GM18508 (cell line): ENCODE measurements around the gene PLD1.
"Not testable (repeated sequence)": the region's sequence is repeated elsewhere in the genome, so short reads cannot be mapped to it uniquely, and the experiment has no call there.

Experiments used
- ATAC-seq: cut with Tn5 transposase; IDR thresholded peaks from one replicate; pipeline ENCODE4 v1.9.1; 2021; ENCODE audit warnings: moderate number of reproducible peaks; ENCODE audit not compliant: insufficient read depth, unreplicated experiment

PLD1 gene

DNA sequence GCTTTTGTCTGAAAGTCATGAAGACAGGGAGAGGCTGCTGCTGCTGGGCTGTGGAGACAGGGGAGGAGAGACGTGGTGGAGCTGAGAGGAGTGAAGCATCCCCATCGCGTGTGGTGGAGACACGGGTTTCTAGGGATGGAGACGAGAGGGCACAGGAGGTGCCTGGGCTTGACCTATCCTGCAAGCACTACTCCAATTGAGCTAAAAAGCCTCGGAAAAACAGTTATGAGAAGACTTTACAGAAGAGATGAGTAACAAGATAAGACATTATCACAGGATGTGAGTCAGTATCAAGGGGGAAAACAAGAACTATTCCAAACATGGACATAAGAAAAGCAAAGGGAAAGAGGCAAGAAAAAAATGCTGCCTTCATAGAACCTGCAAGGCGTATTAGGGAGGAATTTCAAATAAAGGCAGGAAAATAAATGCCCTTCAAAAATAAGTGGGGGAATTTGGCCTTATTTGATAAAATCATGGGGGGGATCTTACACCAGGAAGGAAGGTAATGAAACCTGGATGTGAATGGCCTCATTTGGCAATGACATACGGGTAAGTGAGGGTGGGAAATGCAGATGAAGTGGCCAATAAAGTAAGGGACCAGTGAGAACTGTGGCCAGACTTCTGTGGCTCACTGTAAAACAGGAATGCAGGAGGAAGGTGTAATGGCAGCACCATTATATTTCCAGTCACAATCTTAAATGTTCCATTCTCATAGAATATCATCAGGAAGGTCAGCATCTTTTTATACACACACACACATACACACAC, 97.9 kb downstream of the PLD1 start:
- ATAC-seq: no peak

DNA sequence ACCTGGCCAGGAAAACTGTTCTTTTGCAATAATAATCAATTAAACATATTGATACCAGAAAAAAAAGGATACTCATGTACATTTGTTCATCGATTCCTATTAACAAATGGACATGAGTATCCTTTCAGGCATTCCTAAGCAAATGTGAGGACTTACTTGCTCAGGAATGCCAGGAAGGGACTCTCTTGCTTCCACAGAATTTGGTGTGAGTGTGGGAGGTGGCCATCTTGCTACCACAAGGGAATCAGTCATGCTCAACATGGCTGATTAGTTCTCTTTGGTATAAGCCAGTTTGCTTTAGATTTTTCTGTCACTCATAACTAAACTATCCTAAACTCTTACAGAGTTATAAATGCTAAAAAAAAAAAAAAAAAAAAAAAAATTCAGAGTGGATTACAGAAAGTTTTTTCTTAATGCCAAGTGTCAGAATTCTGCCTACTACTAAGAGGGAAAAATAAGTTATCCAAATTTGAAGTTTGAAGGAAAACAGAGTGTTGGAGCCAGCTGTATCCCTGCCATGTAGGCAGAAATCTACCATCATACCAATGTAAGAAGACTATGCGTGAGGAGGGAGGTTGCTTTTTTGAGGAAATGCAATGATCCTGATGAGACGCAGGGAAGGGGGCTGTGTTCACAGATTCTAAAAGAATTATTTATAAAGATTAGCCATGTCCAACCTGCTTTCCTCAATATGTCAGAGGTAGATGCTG, 98.7 kb downstream of the PLD1 start:
- ATAC-seq: no peak

DNA sequence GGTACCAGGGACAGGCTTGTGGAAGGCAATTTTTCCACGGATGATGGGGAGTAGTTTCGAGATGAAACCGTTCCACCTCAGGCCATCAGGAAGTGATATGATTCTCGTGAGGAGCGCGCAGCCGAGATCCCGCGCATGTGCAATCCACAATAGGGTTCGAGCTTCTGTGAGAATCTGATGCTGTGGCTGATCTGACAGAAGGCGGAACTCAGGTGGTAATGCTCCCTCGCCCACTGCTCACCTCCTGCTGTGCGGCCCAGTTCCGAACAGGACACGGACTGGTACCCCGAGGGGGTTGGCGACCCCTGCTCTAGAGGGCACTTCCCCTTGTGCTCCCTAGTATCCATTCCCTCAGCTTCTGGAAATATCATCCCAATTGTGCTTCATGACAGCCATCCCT, 99.9 kb downstream of the PLD1 start:
- no peak for ATAC-seq

DNA sequence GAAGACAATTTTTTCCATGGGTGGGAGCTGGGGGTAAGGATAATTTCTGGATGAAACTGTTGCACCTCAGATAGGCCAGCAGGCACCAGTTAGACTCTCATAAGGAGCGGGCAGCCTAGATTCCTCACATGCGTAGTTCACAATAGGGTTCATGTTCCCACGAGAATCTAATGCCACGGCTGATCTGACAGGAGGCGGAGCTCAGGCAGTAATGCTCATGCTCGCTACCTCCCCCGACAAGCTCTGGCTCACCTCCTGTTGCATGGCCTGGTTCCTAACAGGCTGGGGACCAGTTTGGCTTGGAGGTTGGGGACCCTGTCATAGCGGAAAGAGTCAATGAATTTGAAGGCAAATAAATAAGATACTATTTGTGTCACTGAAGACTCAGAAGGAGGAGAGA, 105.5 kb downstream of the PLD1 start:
- no peak for ATAC-seq

DNA sequence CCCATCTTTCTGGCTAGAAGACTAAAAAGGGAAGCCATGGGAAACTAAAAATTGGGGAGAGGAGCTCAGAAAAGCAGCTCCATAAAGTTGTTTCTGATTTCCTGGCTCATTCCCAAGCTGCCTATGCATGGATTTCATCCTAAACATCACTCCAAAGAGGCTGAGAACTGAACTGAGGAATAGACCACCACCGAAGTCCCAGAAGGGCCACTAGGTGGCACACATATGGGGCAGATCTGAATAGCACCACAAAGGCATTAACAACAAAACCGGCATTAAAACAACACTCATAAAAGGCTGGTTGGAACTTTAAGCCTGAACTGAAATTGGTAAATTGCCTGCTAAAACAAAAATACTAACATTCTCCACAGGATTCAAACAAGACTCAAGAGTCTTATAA, 106.3 kb downstream of the PLD1 start:
- ATAC-seq: no peak

DNA sequence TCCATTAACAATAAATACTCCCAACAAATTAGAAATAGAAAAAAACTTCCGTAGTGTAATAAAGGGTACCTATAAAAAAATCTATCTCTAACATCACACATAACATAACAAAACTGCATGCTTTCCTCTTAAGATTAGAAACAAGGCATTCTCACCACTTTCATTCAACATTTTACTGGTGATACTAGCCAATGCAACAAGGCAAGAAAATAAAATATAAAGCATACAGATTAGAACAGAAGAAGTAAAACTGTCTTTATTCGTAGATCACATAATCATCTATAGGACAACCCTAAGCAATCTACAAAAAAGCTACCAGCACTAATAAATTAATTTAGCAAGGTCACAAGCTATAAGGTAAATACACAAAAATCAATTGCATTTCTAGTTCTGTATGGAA, 107.1 kb downstream of the PLD1 start:
- ATAC-seq: no peak

DNA sequence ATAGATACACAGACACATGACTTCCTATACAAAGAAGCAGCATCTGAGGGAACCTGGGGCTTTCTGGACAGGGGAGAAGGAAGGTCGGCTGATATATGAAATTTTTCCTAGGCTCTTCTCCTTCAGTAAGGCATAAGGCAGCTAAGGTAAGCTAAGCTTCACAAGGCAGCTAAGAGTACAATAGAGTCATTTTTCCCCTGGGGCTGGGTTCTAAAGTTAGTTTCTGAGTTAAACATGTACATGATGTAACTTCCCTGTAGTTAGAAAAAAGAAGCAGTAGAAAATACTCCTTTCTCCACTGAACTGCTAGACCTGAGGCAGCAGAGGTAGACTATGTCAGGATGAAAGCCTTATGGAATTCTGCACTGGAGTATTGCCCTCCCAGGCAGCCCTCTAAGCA, 109.6 kb downstream of the PLD1 start:
- no peak for ATAC-seq

DNA sequence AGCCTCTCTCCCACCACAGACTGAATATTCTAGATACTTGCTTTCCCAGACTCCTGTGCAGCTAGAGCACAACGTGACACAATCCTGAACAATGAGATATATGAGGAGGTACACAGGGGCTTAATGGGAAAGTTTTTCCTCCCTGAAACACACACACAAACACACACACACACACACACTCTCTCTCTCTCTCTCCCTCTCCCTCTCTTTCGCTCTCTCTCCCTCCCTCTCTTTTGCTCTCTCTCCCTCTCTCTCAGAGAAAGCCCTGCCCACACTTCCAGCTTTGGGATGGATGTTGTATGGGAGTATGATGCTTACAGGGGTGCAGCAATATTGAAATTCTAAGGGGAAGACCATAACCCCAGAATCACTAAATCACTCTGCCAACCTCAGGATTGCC, 110.1 kb downstream of the PLD1 start:
- ATAC-seq: no peak

DNA sequence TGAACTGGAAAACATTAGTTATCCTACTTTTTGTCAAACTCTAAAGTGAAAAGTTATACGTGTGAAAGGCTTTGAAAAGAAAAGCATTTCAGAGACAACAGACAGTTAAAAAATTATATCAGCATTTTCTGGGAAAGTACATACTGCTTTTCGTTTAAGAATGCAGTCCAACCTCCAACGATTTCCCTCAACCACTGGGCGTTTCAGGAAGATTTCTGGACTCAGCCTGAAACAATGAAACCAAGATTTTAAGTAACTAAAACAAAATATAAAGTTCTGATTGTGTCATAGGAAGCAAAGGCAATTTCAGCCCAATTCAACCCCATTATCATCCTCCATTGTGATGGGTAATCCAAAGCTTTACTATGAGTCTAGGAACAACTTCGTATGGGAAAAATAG, 110.7 kb downstream of the PLD1 start:
- ATAC-seq: no peak

DNA sequence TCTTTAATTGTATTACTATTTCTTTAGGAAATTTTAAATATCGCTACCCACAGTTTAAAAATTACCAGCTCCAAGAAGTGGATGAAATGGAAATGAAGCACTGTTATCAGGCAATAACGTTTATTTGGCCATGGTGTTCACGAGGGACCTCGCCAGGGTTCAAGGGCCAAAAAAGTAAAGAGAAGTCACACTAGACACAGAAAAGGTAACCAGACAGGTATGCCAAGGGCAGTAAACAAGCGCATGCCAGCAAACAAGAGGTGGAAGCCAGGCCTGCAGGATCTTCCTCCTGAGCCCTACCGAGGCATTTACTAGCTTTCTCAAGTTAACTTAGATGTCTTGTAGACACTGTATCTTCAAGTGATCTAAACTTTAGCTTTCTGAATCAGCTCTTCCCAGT, 113.5 kb downstream of the PLD1 start:
- no peak for ATAC-seq

DNA sequence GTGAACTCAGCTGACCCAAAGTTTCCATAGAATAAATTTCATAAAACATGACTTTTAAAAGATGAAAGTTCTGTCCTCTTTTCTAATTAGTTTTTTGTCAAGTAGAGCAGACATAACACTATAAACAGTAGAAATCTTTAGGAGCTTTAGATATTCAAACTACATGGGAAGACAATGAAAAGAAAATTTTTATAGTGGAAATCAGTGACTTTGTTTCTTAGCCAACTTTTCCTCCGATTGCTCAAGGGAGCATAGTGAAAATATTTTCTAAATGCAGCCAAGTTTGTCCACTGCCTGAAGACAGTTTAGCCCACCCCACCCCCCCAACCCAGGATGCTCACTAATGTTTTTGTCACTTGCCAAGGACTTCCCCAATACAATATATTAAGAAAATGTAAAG, 114.9 kb downstream of the PLD1 start:
- no peak for ATAC-seq

DNA sequence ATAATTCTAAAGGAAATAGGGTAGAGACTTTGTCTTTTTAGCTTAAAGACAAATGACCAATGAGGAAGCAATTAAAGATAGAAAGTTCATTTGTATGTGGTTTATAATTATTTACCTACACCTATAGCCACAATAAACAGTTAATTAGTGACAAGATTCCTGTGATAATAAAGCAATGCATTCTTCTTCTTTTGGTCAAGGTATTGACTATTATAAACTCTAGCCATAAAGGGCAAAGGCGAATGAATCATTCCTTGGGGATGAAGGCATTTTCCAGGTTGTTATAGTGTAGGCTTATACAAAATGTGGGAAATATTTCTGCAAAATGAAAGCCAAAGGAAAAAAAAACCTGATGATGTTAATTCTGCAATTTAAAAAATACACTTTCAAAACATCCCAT, 115.4 kb downstream of the PLD1 start:
- ATAC-seq: no peak

DNA sequence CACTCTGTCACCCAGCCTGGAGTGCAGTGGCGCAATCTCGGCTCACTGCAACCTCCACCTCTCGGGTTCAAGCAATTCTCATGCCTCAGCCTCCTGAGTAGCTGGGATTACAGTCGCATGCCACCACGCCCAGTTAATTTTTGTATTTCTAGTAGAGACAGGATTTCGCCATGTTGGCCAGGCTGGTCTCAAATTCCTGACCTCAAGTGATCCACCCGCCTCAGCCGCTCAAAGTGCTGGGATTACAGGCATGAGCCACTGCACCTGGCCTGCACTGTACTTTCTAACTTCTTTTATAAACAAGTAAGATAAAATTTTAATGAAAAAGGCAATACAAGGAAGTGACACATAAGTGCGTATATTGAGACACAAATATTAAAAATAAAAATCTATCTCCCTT, 117.7 kb downstream of the PLD1 start:
- not testable (repeated sequence) for ATAC-seq

DNA sequence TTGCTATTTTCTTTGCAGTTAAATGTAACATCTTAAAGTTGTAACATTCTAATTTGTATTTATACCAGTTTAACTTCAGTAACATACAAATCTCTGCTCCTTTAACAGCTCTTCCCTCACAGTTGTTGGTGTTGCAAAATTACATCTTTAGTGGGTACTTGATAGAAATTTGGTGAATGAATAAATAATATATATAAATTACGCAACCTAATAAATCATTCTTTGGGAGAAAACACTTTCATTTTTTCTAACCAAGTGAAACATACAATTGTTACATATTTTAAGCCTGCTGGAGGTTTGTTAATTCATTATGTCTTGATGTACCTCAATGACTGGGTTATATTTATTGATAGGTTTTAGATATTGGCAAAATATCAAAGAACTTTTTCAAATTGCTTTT, 118.8 kb downstream of the PLD1 start:
- ATAC-seq: no peak

DNA sequence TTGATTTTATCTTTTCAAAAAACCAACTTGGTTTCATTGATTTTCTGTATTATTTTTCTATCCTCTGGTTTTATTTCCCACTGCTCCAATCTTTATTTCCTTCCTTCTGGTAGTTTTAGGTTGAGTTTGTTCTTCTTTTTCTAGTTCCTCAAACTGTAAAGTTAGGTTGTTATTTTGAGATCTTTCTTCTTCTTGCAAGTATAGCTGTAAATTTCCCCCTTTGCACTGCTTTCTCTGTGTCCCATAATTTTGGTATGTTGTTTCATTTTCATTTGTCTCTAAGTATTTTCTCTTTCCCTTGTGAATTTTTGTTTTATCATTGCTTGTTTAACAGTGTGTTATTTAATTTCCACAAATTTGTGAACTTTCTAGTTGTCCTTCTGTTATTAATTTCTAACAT, 120.0 kb downstream of the PLD1 start:
- no peak for ATAC-seq

DNA sequence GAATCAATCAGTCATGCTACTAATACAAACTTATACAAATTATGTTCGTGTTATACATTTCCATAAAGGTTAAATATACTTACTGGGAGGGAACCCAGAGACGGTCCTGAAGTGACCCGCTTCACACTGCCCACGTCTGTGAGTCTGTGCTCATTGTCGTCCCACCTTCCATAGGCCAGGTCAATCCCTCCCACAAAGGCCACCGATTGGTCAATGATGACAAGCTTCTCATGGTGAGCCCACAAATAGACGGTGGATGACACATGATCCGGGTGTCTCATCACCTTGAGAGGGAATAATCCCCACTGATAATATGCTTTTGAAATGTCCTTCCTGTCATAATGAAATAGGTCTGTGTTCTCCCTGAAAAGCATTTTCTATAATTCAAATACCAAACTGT, 121.7 kb downstream of the PLD1 start:
- ATAC-seq: no peak

DNA sequence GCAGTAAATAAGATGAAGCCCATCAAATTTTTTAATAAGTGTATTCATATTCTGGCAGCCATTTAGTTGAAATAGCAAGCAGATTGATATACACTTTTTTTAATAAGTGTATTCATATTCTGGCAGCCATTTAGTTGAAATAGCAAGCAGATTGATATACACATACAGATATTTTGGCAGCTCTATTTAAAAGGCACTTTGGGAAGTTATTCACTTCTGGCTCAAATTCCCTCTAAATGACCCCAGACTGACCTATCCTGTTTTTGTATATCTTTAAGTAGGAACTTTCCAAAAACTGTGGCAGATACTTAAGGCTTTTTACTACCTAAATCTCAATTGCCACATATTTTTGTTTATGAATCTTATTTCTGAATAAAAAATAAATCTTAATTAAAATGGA, 122.3 kb downstream of the PLD1 start:
- ATAC-seq: no peak

DNA sequence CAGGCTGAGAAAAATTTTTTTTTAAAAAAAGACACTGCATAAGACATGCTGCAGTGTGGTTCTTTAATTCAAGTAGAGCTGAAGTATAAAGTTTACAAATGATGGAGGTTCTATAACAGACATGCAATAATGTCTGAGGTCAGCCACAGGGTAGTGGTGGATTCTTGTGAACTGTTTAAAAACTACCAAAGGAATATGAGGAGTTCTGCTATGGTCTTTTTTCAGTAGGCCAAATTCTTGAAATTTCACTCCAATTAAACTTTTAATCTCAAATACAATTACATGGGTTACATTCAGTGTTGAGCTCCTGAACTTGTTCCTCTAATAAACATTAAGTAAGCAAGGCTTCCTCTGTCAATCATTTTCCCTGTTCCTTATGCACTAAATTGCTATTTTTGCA, 122.7 kb downstream of the PLD1 start:
- ATAC-seq: no peak

DNA sequence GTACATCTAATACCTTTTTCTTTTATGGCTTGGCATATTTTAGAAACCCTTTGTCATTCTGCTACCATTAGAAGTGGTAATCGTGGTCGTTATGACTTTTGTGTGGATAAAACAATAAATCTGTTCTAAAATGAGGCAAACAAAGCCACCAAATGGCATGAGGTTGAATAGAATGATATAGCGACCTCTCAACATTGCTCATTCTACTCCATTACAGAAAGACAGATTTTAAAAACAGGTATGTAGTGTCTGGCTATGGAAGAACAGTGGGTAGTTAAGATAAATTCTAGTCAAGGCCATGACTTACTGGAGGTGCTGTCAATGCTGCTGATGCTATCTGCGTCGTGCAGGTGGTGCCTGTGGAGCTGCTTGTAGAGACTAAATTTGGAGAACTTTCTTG, 123.2 kb downstream of the PLD1 start:
- ATAC-seq: no peak

DNA sequence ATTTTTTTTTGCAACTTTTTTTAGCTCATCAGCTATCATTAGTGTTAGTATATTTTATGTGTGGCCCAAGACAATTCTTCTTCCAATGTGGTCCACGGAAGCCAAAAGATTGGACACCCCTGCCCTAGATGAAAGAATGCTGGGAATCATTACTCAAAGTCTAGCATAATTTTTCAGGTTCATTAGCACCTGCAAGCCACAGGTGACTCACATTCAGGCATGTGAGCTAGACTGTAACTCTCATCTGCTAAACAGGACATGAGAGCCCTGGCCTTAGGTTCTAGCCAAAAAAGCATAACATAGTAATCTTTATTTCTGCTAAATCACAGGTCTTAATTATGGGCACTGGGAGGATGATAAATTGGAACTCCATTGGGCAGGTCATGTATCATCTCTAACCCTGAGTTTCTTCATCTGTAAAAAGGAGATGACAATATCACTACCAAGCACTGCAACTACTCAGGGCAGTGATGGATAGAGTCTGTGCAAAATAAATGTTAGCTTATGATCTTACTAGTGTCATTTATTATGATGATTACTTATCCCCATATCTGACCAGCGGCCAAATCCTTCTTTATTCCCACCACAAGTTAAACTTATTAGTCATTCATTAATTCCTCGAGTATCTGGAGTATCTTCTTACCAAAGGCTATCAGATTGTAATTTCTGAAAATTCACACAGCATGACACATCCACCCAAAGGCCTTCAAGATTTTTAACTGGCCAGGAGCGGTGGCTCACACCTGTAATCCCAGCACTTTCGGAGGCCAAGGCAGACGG, 125.0 kb downstream of the PLD1 start:
- ATAC-seq: no peak

DNA sequence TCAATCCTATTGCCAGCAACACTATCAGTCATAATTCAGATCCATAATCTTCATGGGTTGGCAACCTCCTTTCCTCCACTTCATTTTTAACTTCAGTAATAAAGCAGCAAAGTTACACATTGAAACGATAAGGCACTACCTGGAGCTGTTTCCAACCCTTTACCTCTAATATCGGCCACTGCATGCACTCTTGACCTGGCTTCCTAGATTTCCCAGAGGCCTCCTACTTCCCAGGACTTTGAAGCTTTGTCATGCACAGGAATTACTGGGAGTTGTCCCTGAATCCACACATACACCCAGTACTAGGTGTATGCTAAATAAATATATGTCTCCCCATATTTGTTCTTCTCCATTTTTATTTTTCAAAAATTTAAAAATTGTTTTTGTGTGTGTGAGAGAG, 126.1 kb downstream of the PLD1 start:
- no peak for ATAC-seq
